GM18873 (cell line): ENCODE results near the gene PPA2.

Experiments used
- ATAC-seq: cut with Tn5 transposase; IDR thresholded peaks from one replicate; pipeline ENCODE4 v1.9.1; 2021; ENCODE audit warnings: mild to moderate bottlenecking, moderate library complexity, moderate number of reproducible peaks; ENCODE audit not compliant: unreplicated experiment, low FRiP score

The PPA2 gene

DNA sequence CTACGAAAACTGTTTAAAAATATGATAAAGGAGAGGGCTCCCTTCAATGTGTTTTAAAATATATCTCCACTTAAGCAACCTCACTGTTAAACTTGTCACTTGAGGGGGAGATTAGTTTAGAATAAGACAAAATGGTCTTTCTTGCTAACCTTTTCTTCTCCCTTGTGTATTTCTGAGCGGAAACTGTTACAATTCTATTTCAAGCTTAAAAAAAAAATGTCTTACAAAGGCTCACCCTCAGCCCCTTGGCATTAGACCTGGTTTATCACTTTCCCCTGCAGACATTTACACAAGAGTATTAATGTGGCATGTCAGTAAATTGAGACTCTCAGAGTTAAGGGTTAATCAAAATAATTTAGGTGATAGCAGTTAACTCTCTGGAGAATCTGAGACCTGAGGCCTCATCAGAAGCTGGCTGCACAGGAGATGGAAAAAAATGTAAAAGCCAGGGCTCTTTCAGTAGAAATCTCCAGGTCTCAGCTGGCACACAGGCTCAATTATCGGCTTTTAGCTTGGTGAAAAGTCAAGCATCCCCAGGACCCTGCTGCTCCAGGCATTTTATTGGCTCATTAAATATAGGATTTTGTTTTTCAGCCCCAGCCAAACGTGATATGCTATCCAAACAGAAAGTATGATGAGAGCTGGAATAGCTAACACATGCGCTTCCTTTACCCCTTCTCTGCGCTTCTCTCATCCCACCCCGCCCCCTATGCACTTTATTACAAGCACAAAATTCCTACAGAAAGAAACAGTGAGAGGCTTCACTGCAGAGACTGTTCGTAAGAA, 130.5 kb downstream of the PPA2 start:
- ATAC-seq: no peak

DNA sequence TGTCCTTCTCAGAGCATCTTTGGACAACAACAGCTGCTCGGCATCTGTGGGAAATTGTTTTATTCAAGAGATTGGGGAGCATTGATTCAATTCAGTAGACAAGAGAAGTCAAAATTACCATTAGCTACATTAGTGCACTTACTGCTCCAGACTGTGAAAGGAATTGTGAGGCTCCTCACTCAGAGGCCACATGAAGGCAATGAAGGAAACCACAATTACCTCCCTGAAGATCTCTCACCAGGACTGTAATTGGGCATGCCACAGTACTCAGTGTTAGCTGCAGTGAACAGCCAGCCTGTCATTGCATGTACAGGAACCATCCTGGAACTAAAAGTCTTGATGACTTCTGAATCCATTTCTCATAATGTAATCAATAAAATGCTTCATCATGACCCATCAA, 144.8 kb downstream of the PPA2 start:
- ATAC-seq: no peak

DNA sequence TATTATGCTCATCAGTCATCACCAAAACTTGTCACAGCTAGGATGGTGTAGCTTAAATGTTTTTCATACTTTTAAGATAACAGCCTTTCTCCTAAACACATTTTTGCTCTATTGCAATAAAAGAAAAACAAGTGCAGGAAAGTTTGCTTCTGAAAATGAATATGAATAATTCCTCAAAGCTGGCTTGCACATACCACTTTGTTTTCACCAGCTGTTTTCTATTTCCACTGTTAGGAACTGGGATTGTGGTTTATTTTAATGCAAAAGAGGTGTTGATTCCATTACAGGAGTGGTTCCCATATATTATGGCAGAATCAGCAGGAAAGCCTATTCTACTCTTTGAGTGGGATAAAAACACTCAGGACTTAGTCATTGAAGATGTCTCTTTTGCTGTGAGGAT, 145.9 kb downstream of the PPA2 start:
- ATAC-seq: no peak

DNA sequence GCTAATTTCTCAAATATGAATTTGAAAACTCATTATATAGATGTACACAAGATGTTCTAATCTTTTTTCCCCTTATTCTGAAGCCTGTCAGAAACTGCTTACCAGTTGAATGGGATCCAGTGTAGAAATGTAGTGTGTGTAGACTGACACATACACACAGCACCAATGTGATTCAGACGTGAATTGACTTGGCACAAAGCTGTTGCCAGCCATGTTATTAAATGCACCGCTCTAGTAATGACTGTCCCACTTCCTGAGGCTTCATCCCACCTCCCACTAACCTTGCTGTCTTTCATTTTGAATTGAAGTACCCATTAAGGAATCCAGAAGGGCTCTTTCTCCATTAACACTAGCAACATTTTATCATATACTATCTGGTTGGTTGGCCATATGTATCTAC, 146.6 kb downstream of the PPA2 start:
- ATAC-seq: no peak
